AG10803 (cell line): Measurements from ENCODE around the gene B3GNT8.

ENCODE experiments used
- DNase-seq: peaks from one replicate; pipeline ENCODE4 v3.0.0; 2010; ENCODE audit warnings: low read depth
- H3K4me3 ChIP-seq: 2 replicates; pipeline ENCODE4 v1.5.1; 2011; ENCODE audit warnings: mild to moderate bottlenecking, low read length, control low read depth
- CTCF ChIP-seq: conservative IDR thresholded peaks from 2 replicates; pipeline ENCODE4 v1.5.1; 2011; ENCODE audit warnings: mild to moderate bottlenecking, low read length, control low read depth, inconsistent platforms

B3GNT8 gene

DNA sequence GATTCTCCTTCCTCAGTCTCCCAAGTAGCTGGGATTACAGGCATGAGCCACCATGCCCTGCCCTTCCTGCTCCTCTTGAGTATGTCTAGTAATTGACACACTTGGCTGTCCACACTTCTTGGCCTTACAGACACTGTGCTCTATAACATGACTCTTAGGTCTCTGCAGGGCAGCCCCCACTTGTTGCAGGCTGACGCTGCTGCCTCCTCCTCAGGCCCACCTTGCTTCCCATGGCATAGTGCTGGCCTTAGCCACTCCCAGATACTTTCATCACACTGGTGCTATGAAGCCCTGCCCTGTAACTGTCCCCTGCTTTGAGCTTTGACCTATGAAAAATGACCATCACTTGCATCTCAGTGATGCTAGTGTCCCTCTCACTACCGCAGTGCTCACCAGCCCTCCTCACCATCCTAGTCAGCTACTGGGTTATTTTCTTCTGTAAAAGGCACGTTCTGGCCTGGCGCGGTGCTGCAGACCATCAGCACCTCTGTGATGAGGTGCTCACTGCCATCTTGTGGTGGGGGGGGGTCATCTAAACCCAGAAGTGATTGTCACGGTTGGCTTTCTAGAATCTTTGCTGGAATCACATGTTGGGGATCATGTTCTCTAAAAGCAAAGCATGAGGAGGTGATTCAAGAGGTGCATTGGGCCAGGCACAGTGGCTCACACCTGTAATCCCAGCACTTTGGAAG lies 25.6 kb upstream of the B3GNT8 start:
- H3K4me3 ChIP-seq = no peak overlapping the region
- TF ChIP-seq CTCF = no peak
- no peak for DNase-seq

- no peak for TF ChIP-seq CTCF
- no peak overlapping the region for H3K4me3 ChIP-seq
- no peak for DNase-seq
These were observed 22.6 kb upstream of the B3GNT8 start for GRCh38 chr19:41449865-41450178.

GRCh38 chr19:41449079-41449864 lies 22.1 kb upstream of the B3GNT8 start:
- TF ChIP-seq CTCF = peak; percentile 92
- H3K4me3 ChIP-seq = peak overlapping the region; percentile 36
- peak; percentile 57 for DNase-seq

DNA sequence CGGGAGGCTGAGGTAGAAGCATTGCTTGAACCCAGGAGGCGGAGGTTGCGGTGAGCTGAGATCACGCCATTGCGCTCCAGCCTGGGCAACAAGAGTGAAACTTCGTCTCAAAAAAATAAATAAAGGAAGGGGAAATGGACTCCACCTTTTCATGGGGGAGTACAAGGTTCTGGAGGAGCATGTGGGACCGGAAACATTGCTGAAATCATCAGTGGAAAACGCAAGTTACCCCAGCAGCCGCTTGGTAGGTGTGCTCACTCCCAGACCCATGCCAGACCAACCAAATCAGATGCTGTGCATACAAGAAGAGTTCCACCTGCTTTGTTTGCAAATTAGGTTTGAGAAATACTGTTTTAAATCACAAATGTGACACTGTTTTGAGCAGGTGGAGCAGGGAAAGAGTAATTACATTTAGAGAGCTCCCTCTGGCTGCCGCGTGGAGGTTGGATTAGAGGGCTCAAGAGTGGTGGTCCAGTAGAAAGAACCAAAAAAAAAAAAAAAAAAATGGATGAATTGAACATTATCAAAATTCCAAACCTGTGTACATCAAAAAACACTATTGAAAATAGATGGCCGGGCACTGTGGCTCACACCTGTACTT lies 20.7 kb upstream of the B3GNT8 start:
- no peak for DNase-seq
- H3K4me3 ChIP-seq = no peak overlapping the region
- no peak for TF ChIP-seq CTCF

GRCh38 chr19:41445575-41445974 lies 18.4 kb upstream of the B3GNT8 start:
- H3K4me3 ChIP-seq = no peak overlapping the region
- no peak for DNase-seq
- TF ChIP-seq CTCF = no peak

GRCh38 chr19:41443813-41444455 lies 16.8 kb upstream of the B3GNT8 start:
- H3K4me3 ChIP-seq = no peak overlapping the region
- no peak for DNase-seq
- no peak for TF ChIP-seq CTCF
